ENCODE measurements around the gene INSIG2. TPM values are rescaled to one million over a fixed set of nuclear protein-coding genes. Genes with fewer than 3 reads are reported as not detected.

The INSIG2 gene
- total RNA-seq, 1 donor from 2014 or later, result 12.0 TPM

GRCh38 chr2:118154176-118154575 is 65.9 kb downstream of the INSIG2 start:
- ATAC-seq (no peak), DNase-seq (no peak)
- intact Hi-C loops (cut with micrococcal nuclease), result no loop called here

Other genes starting within 250 kb of the INSIG2 start
- gene CCDC93, start 74.4 kb upstream of the INSIG2 start, total RNA-seq, result 25.2 TPM